Measurements from ENCODE around the gene ZC3H7B.

DNA sequence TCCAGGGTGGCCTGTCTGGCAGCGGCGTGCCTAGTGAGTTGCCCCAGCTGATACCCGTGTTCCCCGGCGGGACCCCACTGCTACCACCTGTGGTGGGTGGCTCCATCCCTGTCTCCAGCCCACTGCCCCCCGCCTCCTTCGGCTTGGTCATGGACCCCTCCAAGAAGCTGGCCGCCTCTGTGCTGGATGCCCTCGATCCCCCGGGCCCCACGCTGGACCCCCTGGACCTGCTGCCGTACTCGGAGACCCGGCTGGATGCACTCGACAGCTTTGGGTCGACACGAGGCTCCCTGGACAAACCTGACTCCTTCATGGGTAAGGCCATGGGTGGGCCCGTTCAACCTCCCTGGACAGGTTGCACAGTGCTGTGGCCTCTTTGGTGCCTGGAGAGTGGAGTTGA, 38.5 kb downstream of the ZC3H7B start:
- TF ChIP-seq, protein P1, sequence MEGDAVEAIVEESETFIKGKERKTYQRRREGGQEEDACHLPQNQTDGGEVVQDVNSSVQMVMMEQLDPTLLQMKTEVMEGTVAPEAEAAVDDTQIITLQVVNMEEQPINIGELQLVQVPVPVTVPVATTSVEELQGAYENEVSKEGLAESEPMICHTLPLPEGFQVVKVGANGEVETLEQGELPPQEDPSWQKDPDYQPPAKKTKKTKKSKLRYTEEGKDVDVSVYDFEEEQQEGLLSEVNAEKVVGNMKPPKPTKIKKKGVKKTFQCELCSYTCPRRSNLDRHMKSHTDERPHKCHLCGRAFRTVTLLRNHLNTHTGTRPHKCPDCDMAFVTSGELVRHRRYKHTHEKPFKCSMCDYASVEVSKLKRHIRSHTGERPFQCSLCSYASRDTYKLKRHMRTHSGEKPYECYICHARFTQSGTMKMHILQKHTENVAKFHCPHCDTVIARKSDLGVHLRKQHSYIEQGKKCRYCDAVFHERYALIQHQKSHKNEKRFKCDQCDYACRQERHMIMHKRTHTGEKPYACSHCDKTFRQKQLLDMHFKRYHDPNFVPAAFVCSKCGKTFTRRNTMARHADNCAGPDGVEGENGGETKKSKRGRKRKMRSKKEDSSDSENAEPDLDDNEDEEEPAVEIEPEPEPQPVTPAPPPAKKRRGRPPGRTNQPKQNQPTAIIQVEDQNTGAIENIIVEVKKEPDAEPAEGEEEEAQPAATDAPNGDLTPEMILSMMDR (IDR thresholded peaks at IDR 0.05) = no peak
- TF ChIP-seq EP300 (IDR thresholded peaks at IDR 0.05; ENCODE audit: low read depth) = no peak
- no peak for TF ChIP-seq POLR2AphosphoS5 (IDR thresholded peaks at IDR 0.05)
